Spleen (tissue), 11 donors: ENCODE results near the gene SEC23IP. TPM values are rescaled to one million over a fixed set of nuclear protein-coding genes. Genes with fewer than 3 reads are reported as not detected.

Source experiments
- DNase-seq: peaks from one replicate; pipeline ENCODE4 v3.0.0-alpha.2; 2020
- H3K27ac ChIP-seq, 8 donors: fragments of 200-600 bp; sonication (generic) in 7 of 8; 1 replicate in 4 of 8; 2 replicates in 4 of 8; pipeline versions ENCODE4 v1.5.0 to v1.8.0; 2016 to 2021; ENCODE audit warnings: inconsistent platforms in 4 of 8, mild to moderate bottlenecking in 4 of 8, moderate library complexity in 1 of 8
- H3K27me3 ChIP-seq, 7 donors: fragments of 200-600 bp; sonication (generic) in 6 of 7; replicated peaks in 1 of 7; 1 replicate in 4 of 7; 2 replicates in 3 of 7; pipeline versions ENCODE4 v1.5.0 to v1.8.0; 2016 to 2021; ENCODE audit warnings: inconsistent platforms in 3 of 7, mild to moderate bottlenecking in 1 of 7
- H3K36me3 ChIP-seq, 6 donors: fragments of 200-600 bp; sonication (generic) in 5 of 6; 1 replicate in 4 of 6; 2 replicates in 2 of 6; pipeline versions ENCODE4 v1.5.0 to v1.8.0; 2016 to 2021; ENCODE audit warnings: inconsistent platforms in 2 of 6
- H3K4me1 ChIP-seq, 6 donors: fragments of 200-600 bp; sonication (generic) in 5 of 6; 1 replicate in 3 of 6; 2 replicates in 3 of 6; pipeline versions ENCODE4 v1.5.0 to v1.8.0; 2016 to 2021; ENCODE audit warnings: inconsistent platforms in 3 of 6
- H3K4me3 ChIP-seq, 8 donors: fragments of 200-600 bp; sonication (generic) in 7 of 8; 1 replicate in 4 of 8; 2 replicates in 4 of 8; pipeline versions ENCODE4 v1.5.0 to v1.8.0; 2016 to 2021; ENCODE audit warnings: inconsistent platforms in 4 of 8, mild to moderate bottlenecking in 4 of 8, moderate library complexity in 2 of 8
- H3K9me3 ChIP-seq, 8 donors: fragments of 200-600 bp; sonication (generic) in 7 of 8; 1 replicate in 4 of 8; 2 replicates in 4 of 8; pipeline versions ENCODE4 v1.5.0 to v1.8.0; 2016 to 2021; ENCODE audit warnings: inconsistent platforms in 4 of 8
- CTCF ChIP-seq, 11 experiments: fragments of 200-600 bp in 7 of 11; fragments of 450-650 bp in 4 of 11; sonication (generic) in 4 of 11; IDR thresholded peaks in 8 of 11; conservative IDR thresholded peaks in 3 of 11; 1 replicate in 7 of 11; 2 replicates in 4 of 11; pipeline versions ENCODE4 v1.4.0 to v1.8.0; 2016 to 2021; ENCODE audit warnings: antibody characterized with exemption in 11 of 11, inconsistent platforms in 4 of 11, mild to moderate bottlenecking in 1 of 11
- POLR2A ChIP-seq, 3 donors: fragments of 450-650 bp; IDR thresholded peaks; one replicate each; pipeline ENCODE4 v1.5.1; 2017; ENCODE audit warnings: antibody characterized with exemption in 3 of 3, mild to moderate bottlenecking in 1 of 3
- POLR2AphosphoS5 ChIP-seq, 3 donors: sonication (generic); formaldehyde crosslinking; IDR thresholded peaks; one replicate each; pipeline ENCODE4 v1.5.1; 2017; ENCODE audit warnings: antibody characterized with exemption in 3 of 3
- WGBS, 5 donors: extraction: QIAGEN DNeasy Blood & Tissue Kit in 3 of 5; methylation state at CpG; one replicate each; pipeline versions ENCODE4 v1.1.5 to v1.1.7; 2013 to 2018; 5-methylcytosine and 5-hydroxymethylcytosine counted together
- intact Hi-C: fragments of 100-400 bp; cut with DNase I; formaldehyde crosslinking; loops from one replicate; pipeline ENCODE4 v1.15.0; 2023; ENCODE audit warnings: low total_unique reads
- polyA plus RNA-seq, 3 donors: library from polyadenylated mRNA; stranded (reverse); fragments of 200-250 nt; gene quantifications; one replicate each; pipeline ENCODE4 v1.2.1, GENCODE V29; 2013
- total RNA-seq, 7 donors: library from RNA; depleted of rRNA in 3 of 7; stranded (reverse); fragments of >200 nt in 3 of 7; fragmentation: NEBNext Ultra II Directional in 4 of 7; extraction: Animal tissue kit (Norgen Biotek cat#: 25700) in 4 of 7; gene quantifications; one replicate each; pipeline versions ENCODE4 v1.1.0 to v1.2.1, GENCODE V29; 2016 to 2021
- donor health status: healthy with polysubstance abuse.
- donor health status: DM: no; HTN: no; CAD: no; lungs with moderate emphysema.
- donor health status: DM: no; HTN: no; CAD: no.
- donor health status: Bipolar disorder and iron deficiency.
- donor health status: healthy.
- donor health status: DM: no; HTN: no; CAD: no.
- donor health status: DM: yes; HTN: yes; CAD: no.

Gene SEC23IP
- total and polyA plus RNA-seq, 10 donors, result 6.8 to 59.9 (median 33.8) TPM

- Histone ChIP-seq H3K27ac (no peak overlapping the region), H3K9me3 (peaks cover 0 to 9% (median 6%) of the 10 kb centered on the region in 8 donors), H3K4me1 (no peaks in the 10 kb centered on the region), H3K27me3 (peaks cover 0 to 3% (median 0%) of the 10 kb centered on the region in 7 donors), H3K36me3 (no peaks in the 10 kb centered on the region), H3K4me3 (no peak overlapping the region)
- no peak for DNase-seq
- TF ChIP-seq POLR2A (IDR thresholded peaks at IDR 0.05) (no peak), CTCF (IDR thresholded peaks at IDR 0.05 in 8 of 11, conservative IDR thresholded peaks at IDR 0.05 in 3 of 11) (no peak), POLR2AphosphoS5 (IDR thresholded peaks at IDR 0.05) (no peak)
- intact Hi-C loops, result no loop called here
- WGBS, 5 donors, result 11 to 57% (median 32%) methylated on average over 1 of the region's 1 CpG
Measured at GRCh38 chr10:119981826-119982225, 89.3 kb downstream of the SEC23IP start.

- no peaks in the 10 kb centered on the region for H3K4me1 ChIP-seq
- peaks cover 0 to 24% (median 0%) of the 10 kb centered on the region in 7 donors for H3K27me3 ChIP-seq
- no peaks in the 10 kb centered on the region for H3K36me3 ChIP-seq
- peaks cover 0 to 9% (median 6%) of the 10 kb centered on the region in 8 donors for H3K9me3 ChIP-seq
- no peak overlapping the region for H3K4me3 ChIP-seq
- DNase-seq, result no peak
- H3K27ac ChIP-seq, result no peak overlapping the region
- TF ChIP-seq POLR2A (IDR thresholded peaks at IDR 0.05) (no peak), CTCF (IDR thresholded peaks at IDR 0.05 in 8 of 11, conservative IDR thresholded peaks at IDR 0.05 in 3 of 11) (no peak), POLR2AphosphoS5 (IDR thresholded peaks at IDR 0.05) (no peak)
- intact Hi-C loops, result no loop called here
- 54 to 82% (median 70%) methylated on average over 1 of the region's 1 CpG for WGBS, 5 donors
Measured at GRCh38 chr10:119988333-119988732, 95.8 kb downstream of the SEC23IP start.

GRCh38 chr10:119989966-119990365, 97.4 kb downstream of the SEC23IP start:
- H3K36me3 ChIP-seq, result no peaks in the 10 kb centered on the region
- H3K27me3 ChIP-seq, result peaks cover 0 to 24% (median 0%) of the 10 kb centered on the region in 7 donors
- H3K27ac ChIP-seq, result no peak overlapping the region
- H3K4me1 ChIP-seq, result no peaks in the 10 kb centered on the region
- DNase-seq, result no peak
- TF ChIP-seq POLR2A (IDR thresholded peaks at IDR 0.05) (no peak), POLR2AphosphoS5 (IDR thresholded peaks at IDR 0.05) (no peak), CTCF (IDR thresholded peaks at IDR 0.05 in 8 of 11, conservative IDR thresholded peaks at IDR 0.05 in 3 of 11) (no peak)
- H3K4me3 ChIP-seq, result no peak overlapping the region
- peaks cover 0 to 5% (median 0%) of the 10 kb centered on the region in 8 donors for H3K9me3 ChIP-seq
- WGBS, 5 donors, result 70 to 85% (median 77%) methylated on average over 7 of the region's 7 CpGs
- intact Hi-C loops, result no loop called here

- no peak for DNase-seq
- intact Hi-C loops, result no loop called here
- Histone ChIP-seq H3K27me3 (peaks cover 0 to 24% (median 0%) of the 10 kb centered on the region in 7 donors), H3K4me1 (no peaks in the 10 kb centered on the region), H3K27ac (no peak overlapping the region), H3K4me3 (no peak overlapping the region), H3K36me3 (no peaks in the 10 kb centered on the region), H3K9me3 (peaks cover 3 to 15% (median 10%) of the 10 kb centered on the region in 8 donors)
- WGBS, 5 donors, result 59 to 74% (median 68%) methylated on average over 9 of the region's 9 CpGs
- TF ChIP-seq POLR2A (IDR thresholded peaks at IDR 0.05), result no peak
- TF ChIP-seq CTCF (IDR thresholded peaks at IDR 0.05 in 8 of 11, conservative IDR thresholded peaks at IDR 0.05 in 3 of 11), result no peak
- TF ChIP-seq POLR2AphosphoS5 (IDR thresholded peaks at IDR 0.05), result no peak
Measured at GRCh38 chr10:119991066-119991465, 98.5 kb downstream of the SEC23IP start.
